SU-DHL-6 (cell line): ENCODE measurements around the gene CCDC194.

ENCODE experiments used
- H2AFZ ChIP-seq: fragments of 200-600 bp; sonication (generic); 2 replicates; pipeline ENCODE4 v1.6.1; 2014; ENCODE audit warnings: low read depth, mild to moderate bottlenecking, moderate library complexity, mixed read lengths, antibody characterized with exemption, low read length; ENCODE audit not compliant: severe bottlenecking
- H3F3A ChIP-seq: fragments of 200-600 bp; shearing (Covaris generic); 2 replicates; pipeline ENCODE4 v1.6.0; 2016; ENCODE audit warnings: antibody characterized with exemption, mild to moderate bottlenecking; ENCODE audit not compliant: insufficient read depth
- H3K27ac ChIP-seq: fragments of 200-600 bp; sonication (generic); 2 replicates; pipeline ENCODE4 v1.5.1; 2016; ENCODE audit warnings: low read depth, mild to moderate bottlenecking, low read length, moderate library complexity, mixed read lengths
- H3K27me3 ChIP-seq: fragments of 200-600 bp; sonication (generic), shearing (Covaris generic); 2 replicates; pipeline ENCODE4 v1.6.0; 2014; ENCODE audit warnings: mild to moderate bottlenecking, low read length
- H3K36me3 ChIP-seq: fragments of 200-600 bp; sonication (generic); 2 replicates; pipeline ENCODE4 v1.6.1; 2014; ENCODE audit warnings: mild to moderate bottlenecking, low read length, mixed read lengths
- H3K4me2 ChIP-seq: fragments of 300-600, 200-600 bp; shearing (Covaris generic), sonication (generic); 2 replicates; pipeline ENCODE4 v1.6.0; 2014; ENCODE audit warnings: low read length, low read depth, mild to moderate bottlenecking; ENCODE audit not compliant: poor library complexity, severe bottlenecking
- H3K4me3 ChIP-seq: fragments of 200-600 bp; sonication (generic); 2 replicates; pipeline ENCODE4 v1.5.1; 2014; ENCODE audit warnings: antibody characterized with exemption, low read length, mild to moderate bottlenecking, mixed read lengths; ENCODE audit not compliant: insufficient read depth, poor library complexity, severe bottlenecking
- H3K79me2 ChIP-seq: fragments of 200-600 bp; sonication (generic); 2 replicates; pipeline ENCODE4 v1.6.1; 2014; ENCODE audit warnings: mild to moderate bottlenecking, low read length, moderate library complexity; ENCODE audit not compliant: insufficient read depth
- H3K9ac ChIP-seq: fragments of 200-600 bp; sonication (generic); 2 replicates; pipeline ENCODE4 v1.7.0; 2014; ENCODE audit warnings: mild to moderate bottlenecking, low read length
- H3K9me2 ChIP-seq: fragments of 200-600 bp; sonication (generic); replicated peaks from 2 replicates; pipeline ENCODE4 v1.6.1; 2014; ENCODE audit warnings: low read length; ENCODE audit not compliant: insufficient read depth
- H3K9me3 ChIP-seq: fragments of 200-600 bp; sonication (generic); 2 replicates; pipeline ENCODE4 v1.6.1; 2014; ENCODE audit warnings: low read length, mixed read lengths; ENCODE audit not compliant: insufficient read depth
- H4K20me1 ChIP-seq: fragments of 200-600 bp; sonication (generic); 2 replicates; pipeline ENCODE4 v1.6.1; 2014; ENCODE audit warnings: low read depth, mild to moderate bottlenecking, antibody characterized with exemption, low read length, moderate library complexity, mixed read lengths
- CTCF ChIP-seq: fragments of 200-600 bp; sonication (generic); IDR thresholded peaks from one replicate; pipeline ENCODE4 v1.5.1; 2017; ENCODE audit warnings: antibody characterized with exemption, mild to moderate bottlenecking, low read length, moderate library complexity; ENCODE audit not compliant: insufficient read depth, poor library complexity, severe bottlenecking
- EZH2phosphoT487 ChIP-seq: fragments of 200-600 bp; sonication (generic), shearing (Covaris generic); conservative IDR thresholded peaks from 2 replicates; pipeline ENCODE4 v1.6.1; 2018; ENCODE audit warnings: mild to moderate bottlenecking, antibody characterized with exemption, low read length, moderate library complexity, mixed read lengths

Gene CCDC194

GRCh38 chr19:17340871-17341357 is 53.1 kb downstream of the CCDC194 start:
- no peaks in the 10 kb centered on the region for H3K9me2 ChIP-seq
- H3K4me3 ChIP-seq, result no peak overlapping the region
- no peaks in the 10 kb centered on the region for H4K20me1 ChIP-seq
- H3F3A ChIP-seq, result peaks cover 8% of the 10 kb centered on the region
- no peak for TF ChIP-seq CTCF
- TF ChIP-seq EZH2phosphoT487, result no peak
- peaks cover 14% of the 10 kb centered on the region; the same call in 1 of the 2 replicates for H3K79me2 ChIP-seq
- H3K36me3 ChIP-seq, result 0 out of 2 replicates have a peak, but pooled peaks cover 4% of the 10 kb centered on the region
- no peak overlapping the region for H3K27ac ChIP-seq
- H3K9me3 ChIP-seq, result no peaks in the 10 kb centered on the region
- no peaks in the 10 kb centered on the region for H3K27me3 ChIP-seq
- no peak overlapping the region for H3K9ac ChIP-seq
- no peak overlapping the region for H3K4me2 ChIP-seq
- H2AFZ ChIP-seq, result no peak overlapping the region
